Nucleus accumbens (tissue), 56 donors: ENCODE measurements around the gene CEP131.
A peak's percentile ranks its signal among the peaks of the same experiment; 100 is the strongest.

Experiments
- DNase-seq, 56 donors: peaks; one replicate each; lab custom pipeline; 2025; lab: John Stamatoyannopoulos, UW

CEP131 gene

DNA sequence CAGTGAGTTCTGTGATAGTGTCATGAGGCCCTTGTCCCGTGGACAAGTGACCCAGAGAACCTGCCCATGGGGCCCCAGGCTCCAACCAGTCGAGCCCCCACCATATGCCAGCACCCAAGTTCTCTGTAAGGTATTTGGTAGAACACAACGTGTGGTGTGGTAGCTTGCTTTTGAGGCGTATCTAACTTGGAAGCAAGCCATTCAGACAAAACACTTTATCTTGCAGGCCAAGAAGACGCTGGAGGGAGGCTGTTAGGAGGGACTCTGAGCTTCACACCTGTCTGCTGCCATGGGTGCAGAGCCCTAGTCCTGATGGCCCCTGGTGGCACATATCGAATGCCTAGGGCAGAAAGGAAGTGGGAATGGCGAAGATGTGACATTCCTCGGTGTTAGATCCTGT is 18.0 kb upstream of the CEP131 start:
- no peak for DNase-seq

DNA sequence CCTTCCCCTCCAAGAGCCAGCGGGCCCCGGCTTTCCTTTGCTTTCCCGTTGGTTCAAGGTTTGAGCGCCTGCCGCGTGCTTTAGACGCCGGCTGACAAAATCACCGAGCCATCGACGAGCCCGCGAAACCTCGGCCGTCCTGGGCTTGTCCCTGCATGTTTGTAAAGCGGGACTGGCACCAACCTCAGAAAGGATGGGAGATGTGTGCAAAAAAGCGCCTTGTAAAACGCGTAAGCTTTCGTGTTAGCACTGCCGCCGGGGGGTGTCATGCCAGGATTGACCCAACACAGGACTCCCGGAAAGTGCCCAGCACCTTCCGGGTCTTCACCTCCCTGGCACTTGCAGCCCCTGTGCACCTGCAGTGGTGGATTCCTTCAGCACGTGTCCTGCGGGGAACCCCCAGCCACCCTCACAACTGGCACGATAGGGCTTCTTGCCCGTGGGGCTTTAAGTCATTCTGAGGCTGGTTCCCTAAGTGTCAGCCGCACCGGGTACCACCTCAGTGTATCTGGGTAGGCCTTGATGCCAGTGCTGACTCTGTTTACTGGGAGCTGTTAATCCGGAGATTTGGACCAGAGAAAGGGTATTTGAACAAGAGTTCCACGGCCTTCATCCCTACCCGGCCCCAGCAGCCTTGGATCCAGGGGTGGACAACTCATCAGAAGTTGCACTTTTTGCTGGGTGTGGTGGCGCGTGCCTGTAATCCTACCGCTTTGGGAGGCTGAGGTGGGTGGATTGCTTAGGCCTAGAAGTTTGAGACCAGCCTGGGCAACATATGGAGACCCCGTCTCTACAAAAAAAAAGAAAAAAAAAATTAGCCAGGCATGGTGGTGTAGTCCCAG is 17.2 kb upstream of the CEP131 start:
- peak in 2 of 56 donors; percentile 28 to 31 for DNase-seq

DNA sequence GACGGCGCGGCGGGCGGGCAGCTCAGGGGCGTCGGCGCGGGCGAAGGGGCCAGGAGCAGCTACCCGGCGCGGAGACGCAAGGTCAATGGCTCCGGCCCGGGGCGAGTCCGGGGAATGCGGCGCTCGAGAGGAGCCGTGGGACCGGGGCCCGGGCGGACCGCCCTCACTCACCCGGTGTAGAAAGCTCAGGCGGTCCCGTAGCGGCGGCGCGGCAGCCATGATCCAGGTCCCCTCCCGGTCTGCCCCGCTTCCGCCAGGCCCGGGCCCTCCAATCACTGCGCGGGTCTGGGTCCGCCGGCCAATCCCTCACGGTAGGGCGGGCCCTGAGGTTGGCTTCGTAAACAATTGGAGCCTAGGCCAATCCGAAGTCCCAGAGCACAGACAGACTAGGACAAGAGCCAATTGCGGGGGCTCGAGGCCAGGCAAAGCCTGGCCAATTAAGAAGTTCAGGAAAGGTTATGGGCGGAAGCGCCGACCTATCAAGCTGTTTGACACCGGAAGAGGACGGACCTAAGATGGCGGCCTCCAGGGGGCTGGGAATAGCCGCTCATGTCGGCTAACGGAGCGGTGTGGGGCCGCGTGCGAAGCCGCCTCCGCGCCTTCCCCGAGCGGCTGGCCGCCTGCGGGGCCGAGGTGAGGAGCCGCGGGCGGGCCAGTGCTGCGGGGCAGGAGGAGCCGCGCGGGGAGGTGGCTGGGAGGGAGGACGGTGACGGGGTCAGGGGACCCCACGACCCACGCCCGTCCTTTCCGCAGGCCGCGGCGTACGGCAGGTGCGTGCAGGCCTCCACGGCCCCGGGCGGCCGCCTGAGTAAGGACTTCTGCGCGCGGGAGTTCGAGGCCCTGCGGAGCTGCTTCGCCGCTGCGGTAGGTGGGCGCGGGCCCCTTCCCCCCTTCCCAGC is 16.3 kb upstream of the CEP131 start, which contains the start of the genes NDUFAF8 and TEPSIN:
TSS of gene NDUFAF8 (plus strand) at position 504 of the 899 bp plus-strand sequence. CDS start at position 550, 46 bp downstream.
TSS of gene TEPSIN (minus strand) at position 241 of the 899 bp plus-strand sequence. CDS start at position 219, 22 bp downstream.
- peak; percentile 72 to 99 (median 97) for DNase-seq

DNA sequence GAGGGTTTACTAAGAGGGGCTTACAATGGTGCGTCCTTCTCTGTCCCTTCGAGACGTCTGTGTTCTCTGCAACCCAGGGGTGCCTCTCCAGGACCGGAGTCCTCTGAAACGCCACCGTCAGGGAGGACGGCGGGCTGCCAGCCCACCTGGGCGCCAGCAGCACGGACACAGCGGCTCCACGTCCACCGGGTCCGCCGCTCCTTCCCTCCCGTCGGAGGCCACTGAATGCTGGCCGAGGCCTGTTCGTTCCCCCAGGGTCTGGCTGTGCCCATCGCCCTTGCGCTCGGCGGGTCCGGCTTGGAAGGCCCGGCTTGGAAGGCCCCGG is 15.7 kb upstream of the CEP131 start:
- DNase-seq, result no peak

DNA sequence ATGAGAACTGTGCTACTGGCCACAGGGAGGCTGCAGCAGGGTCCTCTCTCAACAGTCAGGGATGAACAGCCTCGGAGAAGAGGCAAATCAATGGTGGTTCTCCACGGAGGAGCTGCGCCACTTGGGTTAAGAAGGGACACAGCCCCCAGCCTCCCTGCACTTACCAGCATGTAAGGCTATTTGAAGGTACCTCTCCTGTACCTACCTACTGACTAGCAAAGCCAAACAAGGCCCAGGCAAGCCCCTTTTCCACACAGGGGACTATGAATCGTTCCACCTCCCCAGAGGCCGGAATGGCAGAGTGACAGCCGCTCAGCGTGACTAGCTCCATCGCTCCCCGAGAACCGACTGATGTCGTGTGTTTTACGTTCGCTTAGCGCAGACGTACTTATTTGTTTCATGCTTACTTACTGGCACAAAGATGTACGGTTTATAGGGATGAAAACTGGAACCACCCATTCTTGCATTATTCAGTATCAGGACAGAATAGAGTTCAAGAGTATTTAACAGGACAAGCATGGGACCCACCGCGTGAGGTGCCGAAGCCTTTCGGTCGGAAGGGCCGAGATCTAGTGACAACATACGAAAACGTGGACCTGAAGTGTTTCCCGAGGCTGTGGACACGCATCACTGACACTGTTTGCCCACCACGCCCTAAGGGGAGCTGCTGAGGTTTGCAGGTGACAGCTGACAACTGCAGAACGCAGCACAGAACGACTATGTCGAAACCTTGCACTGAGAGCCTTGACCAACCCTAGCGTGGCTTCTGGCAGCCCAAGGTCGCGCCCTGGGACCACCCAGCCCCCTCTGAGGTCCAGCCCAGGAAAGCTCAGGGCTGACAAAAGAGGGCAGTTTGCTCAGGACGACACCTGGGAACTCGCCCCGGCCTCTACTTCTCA is 15.1 kb upstream of the CEP131 start:
- no peak for DNase-seq

DNA sequence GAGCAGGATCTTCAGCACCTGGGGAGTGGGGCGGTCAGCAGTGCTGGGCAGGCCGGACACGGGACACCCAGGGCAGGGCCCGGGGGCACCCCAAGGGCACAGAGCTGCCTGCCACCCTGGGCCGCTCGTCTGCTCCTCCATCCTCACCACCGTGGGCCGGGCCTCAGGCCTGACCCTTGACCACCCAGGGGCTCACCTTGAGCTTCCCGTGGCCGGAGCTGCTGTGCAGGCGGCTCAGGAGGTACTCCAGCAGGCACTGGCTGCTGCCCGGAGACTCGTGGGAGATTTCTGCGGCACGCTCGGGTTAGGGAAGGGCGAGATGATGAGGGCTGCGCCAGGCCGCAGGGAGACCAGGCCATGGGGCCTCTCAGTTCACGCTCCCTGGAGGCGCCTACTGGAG is 14.0 kb upstream of the CEP131 start:
- no peak for DNase-seq

DNA sequence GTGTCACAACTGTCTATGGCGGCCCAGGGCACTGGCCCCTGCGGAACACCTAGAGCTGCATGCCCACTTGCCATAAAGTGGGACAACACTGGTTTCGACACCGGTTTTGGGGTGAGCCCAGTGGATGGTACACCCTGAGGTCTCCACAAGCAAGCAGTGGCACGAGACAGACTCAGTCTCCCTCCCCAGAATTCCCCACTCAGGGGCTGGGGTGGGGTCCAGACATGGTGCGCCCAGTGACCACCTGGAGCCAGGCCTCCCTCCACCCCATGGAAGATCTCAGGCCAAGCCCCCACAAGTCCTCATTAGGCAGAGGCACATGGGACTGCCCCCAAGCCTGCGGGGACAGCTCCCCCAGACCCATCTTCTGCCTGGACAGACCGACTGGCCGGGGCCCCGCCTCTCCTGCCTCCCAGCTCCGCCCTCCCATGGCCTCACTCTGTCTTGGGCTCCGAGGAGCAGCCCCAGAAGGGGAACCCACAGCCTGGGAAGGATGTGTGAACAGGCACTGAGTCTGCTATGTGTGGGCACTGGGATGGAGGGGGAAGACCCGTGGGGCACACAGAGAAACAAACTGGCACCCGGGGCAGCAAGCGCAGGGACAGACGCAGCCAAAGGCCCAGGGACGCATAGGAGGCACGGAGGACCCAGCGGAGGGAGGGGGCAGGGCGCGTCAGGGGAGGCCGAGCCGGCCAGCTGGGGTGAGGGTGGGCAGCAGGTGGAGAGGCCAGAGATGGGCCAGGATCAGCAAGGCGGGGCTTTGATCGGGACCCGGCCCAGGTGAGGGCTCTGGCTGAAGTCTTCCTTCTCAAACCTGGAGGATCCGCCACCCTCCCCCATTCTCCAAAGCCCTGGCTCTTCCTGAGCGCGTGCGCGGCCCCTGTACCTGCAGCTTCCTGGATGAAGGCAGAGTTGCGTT is 13.3 kb upstream of the CEP131 start:
- no peak for DNase-seq

DNA sequence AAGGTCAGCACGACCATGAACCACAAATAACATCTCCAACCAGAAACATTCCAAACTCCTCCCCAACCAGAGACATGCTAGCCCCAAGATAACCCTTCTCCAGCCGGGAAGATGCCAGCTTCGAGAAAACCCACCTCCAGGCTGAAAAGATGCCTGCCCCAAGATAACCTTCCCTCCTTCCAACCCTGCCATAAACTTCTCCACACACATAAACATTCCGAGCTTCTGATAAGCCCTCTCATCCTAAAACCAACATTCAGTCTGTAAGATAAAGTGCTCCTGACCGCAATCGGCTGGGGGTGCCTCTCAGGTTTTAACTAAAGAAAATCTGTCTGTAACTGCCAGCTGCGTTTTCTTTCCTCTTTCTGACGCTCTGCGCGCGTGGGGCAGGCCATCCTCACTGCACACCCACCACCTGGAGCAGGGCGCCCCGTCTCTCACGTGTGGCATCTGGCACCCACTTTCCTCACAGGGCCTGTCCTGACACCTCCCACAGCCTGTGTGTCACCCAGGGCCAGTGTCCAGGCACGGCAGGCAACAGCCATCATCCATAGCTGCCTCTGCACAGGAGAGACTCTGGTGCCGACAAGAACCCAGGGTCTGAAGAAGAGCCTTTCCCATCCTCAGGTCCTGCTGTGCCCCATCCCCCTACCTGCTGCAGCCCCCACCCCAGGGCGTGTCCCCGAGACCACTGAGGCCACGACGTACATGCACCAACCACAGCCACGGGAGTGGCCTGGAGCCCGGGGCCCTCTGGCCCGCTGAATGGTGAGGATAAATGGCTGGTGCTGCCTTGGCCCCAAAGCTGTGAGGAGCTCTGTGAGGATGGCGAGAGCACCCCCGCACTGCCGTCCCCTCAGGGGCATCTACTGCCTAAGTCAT is 12.4 kb upstream of the CEP131 start:
- no peak for DNase-seq

DNA sequence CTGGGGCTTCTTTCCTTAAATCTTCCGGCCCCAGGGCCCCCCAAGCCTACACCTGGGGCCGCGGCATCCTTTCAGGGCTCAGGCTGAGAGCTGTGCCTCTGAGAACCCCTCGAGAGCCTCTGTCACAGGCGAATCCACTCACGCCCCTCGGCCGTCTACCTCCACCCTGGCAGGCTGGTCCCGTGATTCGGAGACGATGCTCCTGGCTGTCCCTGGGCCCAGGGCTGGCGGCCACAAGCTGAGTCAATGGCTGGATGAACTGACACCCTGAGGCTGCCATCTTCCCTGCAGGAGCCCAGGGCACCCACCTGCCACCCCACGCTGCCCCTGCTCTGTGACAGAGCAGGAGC is 11.7 kb upstream of the CEP131 start:
- no peak for DNase-seq

DNA sequence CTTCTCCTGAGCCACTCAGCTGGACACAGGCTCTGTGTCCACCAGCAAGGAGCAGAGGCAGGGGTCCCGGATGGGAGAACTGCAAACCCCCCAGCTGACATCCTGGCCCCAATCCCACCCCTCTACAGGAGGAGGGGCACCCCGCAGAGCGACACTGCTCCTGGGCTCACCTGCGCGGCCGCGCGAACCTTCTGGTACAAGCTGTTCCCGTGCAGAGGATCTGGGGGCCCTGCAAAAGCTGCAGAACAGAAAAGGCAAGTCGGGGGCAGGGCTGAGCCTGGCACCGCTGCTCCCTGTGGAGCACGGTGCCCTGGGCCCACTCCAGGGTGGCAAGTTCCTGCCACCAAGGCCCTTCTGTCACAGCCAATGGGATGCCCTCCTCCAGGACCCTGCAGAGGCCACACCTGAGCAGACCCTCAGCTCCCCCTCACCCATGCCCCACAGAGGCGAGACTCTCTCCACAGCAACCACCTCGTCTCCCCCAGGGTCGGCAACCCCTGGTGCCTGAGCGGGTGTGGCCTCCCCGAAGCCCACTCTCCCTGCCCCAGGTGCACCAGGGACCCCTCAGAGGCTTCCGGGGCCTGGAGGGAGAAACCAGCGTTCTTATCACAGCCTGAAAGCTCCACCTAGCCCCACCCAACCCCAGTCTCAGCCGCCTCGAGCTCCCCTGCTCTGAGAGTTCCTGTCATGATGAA is 11.2 kb upstream of the CEP131 start:
- no peak for DNase-seq

DNA sequence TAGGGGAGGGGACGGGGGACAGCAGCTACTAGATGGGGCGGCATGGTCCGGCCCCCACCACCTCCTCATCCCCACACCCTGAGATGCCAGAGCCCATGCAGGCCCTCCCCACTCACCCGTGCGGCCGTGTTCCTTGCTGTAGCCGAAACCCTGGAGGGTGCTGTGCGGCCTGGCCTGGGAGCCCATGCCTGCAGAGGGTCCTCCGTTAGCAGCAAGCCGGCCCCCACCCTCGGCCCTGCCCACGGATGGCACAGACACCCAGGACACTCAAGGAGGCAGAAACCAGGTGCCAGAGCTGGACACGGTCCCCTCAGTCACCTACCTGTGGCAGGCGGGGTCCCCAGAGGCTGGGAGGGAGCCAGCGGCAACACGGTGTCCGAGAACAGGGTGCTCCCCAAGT is 10.6 kb upstream of the CEP131 start:
- no peak for DNase-seq

DNA sequence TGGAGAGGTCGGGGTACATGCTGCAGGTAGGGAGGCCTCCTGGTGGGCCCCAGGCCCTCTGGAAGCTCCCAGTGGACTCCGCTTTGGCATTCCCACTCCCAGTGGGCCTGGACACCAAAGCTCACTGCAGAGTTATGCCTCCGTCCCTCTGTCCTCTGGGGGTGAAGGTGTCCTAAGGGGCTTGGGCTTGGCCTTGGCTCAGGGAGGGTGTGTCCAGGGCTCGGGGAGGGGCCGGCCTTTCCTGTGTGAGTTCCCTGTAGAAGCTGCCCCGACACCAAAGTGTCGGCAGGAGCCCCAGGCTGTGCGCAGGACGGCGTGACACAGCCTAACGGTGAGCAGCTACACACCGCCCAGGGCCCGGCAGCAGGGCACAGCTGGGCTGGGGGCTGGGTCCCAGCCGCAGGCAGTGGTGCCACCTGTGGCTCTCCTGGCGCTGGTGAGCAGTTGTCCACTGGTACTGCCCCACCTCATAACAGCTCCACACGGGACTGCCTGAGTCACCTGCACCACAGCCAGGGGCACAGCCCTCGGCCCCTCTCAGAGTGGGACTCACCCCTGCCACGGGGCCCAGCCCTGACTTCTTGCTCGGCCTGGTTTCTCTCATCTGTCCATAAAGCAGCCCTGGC is 10.0 kb upstream of the CEP131 start:
- no peak for DNase-seq

DNA sequence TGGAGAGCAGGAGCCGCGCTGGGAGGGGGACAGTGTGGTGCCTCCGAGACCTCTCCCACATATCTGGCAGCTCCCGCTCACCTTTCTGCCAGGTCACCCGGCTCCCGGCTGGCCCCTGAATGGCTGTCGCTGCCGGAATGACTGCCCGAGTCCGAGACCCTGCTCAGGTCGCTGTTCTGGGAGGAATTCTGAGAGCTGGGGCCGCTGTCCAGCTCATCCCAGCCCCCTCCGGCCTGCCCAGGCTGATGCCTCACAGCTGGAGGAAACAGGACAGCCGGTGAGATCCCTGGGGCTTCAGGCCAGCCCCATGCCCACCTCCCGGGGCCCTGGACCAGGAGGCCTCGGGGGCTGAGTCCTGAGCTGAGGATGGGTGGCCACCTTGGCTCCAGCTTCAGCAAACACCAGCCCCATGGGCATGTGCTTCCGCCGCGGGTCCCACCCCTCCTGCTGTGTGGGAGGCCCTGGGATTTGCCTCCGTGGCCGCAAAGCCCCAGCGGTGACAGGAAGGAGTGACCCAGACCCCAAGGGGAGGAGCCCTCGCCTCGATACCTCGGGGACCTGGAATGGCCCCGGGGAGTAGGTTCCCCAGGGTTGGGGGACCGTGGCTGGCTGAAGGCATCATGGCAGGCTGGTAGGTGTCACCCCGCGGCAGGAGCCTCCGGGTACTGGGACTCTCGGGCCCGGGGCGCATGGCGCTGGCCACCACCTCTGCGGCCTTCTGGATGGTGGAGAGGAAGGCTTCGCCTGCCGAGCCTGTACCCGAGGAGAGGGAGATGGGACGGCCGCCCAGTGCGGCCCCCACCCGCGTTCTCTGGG is 9.2 kb upstream of the CEP131 start:
- DNase-seq, result no peak

DNA sequence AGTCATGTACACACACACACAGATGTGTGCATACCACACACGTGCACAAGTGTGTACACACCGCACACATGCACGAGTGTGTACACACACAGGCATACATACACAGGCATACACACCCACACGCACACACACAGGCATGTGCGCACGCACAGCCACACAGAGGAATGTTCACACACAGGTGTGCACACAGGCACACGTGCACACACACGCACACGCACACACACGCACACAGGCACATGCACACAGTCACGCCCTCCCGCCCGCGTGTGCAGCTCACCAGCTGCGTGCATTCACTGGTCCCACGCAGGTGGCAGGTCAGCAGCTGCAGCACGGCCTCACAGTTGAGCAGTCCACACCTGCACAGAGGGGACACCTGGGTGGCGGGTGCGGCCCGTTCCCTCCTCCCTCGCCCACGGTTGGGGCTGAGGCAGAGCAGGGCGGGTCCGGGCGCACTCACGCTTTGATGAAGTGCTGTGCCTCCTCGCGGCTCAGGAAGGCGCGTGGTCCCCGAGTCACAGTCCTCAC is 8.4 kb upstream of the CEP131 start:
- DNase-seq, result no peak

DNA sequence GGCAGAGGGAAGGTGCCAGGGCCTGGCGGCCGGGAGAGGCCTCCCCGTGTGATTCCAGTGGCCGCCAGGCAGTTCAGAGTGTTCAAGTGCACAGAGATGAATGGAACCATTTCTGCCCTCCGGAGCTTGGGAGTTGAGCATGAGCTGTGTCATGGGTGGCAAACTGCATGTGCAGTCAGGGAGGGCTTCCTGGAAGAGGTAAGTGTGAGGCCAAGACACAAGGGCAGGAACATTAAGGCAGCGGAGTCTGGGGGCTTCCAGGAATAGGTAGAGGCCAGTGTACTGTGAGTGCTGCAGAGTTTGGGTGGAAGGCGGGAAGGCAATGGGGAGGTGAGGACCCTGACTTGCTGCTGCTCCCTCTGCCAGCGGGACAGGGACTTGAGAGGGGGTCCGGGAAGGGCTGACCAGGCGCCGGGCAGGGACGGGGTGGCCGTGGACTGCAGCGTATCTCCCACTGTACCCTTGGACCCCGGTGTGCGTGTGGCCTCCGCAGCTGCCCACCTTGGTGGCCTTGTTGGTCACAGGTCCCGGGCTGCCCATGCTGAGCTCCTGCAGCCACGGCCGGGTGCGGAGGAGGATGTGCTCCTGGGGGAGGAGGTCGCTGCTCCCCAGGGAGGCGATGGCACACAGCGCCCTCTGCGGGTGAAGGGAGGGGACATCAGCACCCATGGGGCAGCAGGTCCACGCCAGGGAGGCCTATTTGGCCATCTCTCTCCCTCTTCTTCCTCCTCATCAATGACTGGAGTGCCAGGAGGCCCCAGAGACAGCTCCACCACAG is 7.5 kb upstream of the CEP131 start:
- no peak for DNase-seq

DNA sequence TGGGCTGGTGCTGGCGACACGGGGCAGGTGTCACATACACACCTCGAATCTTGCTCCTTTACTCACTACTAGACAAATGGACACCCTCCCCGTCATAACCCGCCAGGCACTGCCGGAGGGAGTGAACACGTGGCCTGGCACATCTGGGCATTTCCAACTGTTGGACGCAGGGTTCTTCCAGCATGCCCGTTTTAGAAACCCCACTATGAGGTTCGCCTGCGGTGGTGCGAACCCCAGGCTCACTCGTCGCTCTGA is 6.8 kb upstream of the CEP131 start:
- no peak for DNase-seq
